ENCODE measurements around the gene TRERF1.

The TRERF1 gene

GRCh38 chr6:42301986-42302385 is 149.7 kb downstream of the TRERF1 start:
- no peak for DNase-seq

GRCh38 chr6:42300701-42301100 is 151.0 kb downstream of the TRERF1 start:
- DNase-seq: no peak

GRCh38 chr6:42300185-42300584 is 151.5 kb downstream of the TRERF1 start:
- no peak for DNase-seq

GRCh38 chr6:42297661-42298060 is 154.1 kb downstream of the TRERF1 start:
- no peak for DNase-seq

GRCh38 chr6:42296614-42297013 is 155.1 kb downstream of the TRERF1 start:
- no peak for DNase-seq

- DNase-seq: no peak
These were observed 156.0 kb downstream of the TRERF1 start for GRCh38 chr6:42295677-42296076.

GRCh38 chr6:42295181-42295580 is 156.5 kb downstream of the TRERF1 start:
- no peak for DNase-seq

GRCh38 chr6:42294759-42295158 is 157.0 kb downstream of the TRERF1 start:
- no peak for DNase-seq

GRCh38 chr6:42293386-42293977 is 158.2 kb downstream of the TRERF1 start:
- DNase-seq: no peak

- no peak for DNase-seq
These were observed 159.6 kb downstream of the TRERF1 start for GRCh38 chr6:42292004-42292740.

- no peak for DNase-seq
These were observed 164.0 kb downstream of the TRERF1 start for GRCh38 chr6:42287756-42288155.

- DNase-seq: peak in 1 of 2 experiments; percentile 13
These were observed 170.2 kb downstream of the TRERF1 start for GRCh38 chr6:42281570-42281969.

- no peak for DNase-seq
These were observed 170.7 kb downstream of the TRERF1 start for GRCh38 chr6:42280966-42281533.

- DNase-seq: no peak
These were observed 171.6 kb downstream of the TRERF1 start for GRCh38 chr6:42279966-42280629.

GRCh38 chr6:42279144-42279781 is 172.5 kb downstream of the TRERF1 start:
- peak in 1 of 2 experiments; percentile 9 for DNase-seq

- DNase-seq: no peak
These were observed 173.4 kb downstream of the TRERF1 start for GRCh38 chr6:42278131-42278853.

GRCh38 chr6:42276034-42276890 is 175.5 kb downstream of the TRERF1 start:
- no peak for DNase-seq

GRCh38 chr6:42275376-42276033 is 176.2 kb downstream of the TRERF1 start:
- DNase-seq: no peak

GRCh38 chr6:42274898-42275297 is 176.8 kb downstream of the TRERF1 start:
- no peak for DNase-seq

- DNase-seq: no peak
These were observed 179.6 kb downstream of the TRERF1 start for GRCh38 chr6:42271834-42272805.
